GM21737 (cell line): Measurements from ENCODE around the gene CDH15.
"Not testable (repeated sequence)": the region's sequence is repeated elsewhere in the genome, so short reads cannot be mapped to it uniquely, and the experiment has no call there.

ENCODE experiments used
- ATAC-seq: cut with Tn5 transposase; IDR thresholded peaks from one replicate; pipeline ENCODE4 v1.9.1; 2021; ENCODE audit warnings: mild to moderate bottlenecking, moderate library complexity; ENCODE audit not compliant: unreplicated experiment

The CDH15 gene

DNA sequence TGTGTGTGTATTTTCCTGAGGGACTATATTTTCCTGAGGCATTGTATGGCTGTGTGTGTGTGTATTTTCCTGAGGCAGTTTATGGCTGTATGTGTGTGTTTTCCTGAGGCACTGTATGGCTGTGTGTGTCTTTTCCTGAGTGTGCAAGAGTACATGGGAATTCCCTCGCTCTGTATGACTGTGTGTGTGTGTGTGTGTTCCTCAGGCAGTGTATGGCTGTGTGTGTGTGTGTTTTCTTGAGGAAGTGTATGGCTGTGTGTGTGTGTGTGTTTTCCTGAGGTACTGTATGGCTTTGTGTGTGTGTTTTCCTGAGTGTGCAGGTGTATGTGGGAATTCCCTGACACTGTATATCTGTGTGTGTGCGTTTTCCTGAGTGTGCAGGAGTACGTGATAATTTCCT lies 50.1 kb downstream of the CDH15 start:
- ATAC-seq = no peak

DNA sequence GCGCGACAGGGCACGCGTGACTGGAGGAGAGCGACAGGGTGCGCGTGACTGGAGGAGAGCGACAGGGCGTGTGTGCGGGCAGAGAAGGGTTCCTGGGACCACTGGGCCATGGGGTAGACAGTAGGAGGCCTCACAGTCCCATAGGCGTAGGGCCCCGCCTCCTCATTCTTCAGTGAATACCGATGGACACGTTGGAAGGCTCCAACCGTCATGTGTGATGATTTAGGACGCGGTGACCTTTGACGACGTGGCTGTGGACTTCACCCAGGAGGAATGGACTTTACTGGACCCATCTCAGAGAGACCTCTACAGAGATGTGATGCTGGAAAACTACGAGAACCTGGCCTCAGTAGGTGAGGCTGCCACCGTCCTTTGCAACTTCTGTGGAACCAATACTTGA lies 51.4 kb downstream of the CDH15 start:
- no peak for ATAC-seq

DNA sequence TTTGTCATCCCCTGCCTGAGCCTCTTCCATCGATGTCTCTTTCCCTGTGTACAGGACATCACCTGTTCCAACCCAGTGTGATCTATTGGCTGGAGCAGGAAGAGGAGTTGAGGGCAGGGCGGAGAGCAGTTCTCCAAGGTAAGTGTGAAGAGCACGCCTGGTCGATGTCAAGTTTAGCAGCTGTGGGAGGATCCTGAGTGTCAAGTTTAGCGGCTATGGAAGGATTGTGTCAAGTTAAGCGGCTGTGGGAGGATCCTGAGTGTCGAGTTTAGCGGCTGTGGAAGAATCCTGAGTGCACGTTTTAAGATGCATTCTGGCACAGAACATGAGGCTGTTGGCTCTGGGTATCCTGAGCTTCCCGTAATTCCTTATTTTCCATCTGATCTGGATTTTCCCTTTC lies 53.1 kb downstream of the CDH15 start:
- no peak for ATAC-seq

DNA sequence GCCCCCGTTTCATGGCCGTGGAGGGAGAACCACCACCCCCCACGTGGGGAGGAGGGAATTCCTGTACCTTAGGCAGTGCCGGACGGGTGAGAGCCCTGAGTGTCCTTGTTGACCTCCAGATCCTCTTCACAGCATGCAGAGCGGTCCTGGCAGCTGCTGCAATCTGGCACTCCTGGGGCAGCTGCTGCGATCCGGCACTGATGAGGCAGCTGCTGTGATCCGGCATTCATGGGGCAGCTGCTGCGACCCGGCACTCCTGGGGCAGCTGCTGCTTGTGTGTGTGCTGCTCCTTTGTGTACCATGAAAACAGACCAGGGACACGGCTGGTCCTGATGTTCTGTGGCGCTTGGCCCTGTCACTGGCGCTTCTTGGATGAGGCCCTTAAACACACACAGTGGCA lies 58.7 kb downstream of the CDH15 start:
- no peak for ATAC-seq

DNA sequence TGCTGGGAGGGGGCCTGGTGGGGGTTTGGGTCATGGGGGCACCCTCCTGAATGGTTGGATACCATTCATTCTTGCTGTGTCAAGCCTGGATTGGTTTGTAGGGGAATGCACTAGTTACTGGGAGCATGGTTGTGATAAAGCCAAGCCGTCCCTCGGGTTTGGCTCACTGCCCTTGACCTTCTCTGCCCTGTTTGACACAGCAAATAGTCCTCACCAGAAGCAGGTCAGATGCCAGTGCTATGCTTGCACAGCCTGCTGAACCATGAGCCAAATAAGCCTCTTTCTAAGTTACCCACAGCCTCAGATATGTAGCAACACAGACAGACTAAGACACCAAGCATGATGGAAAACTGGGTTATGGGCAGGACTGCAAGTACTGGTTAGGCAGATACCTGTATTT lies 60.6 kb downstream of the CDH15 start:
- ATAC-seq = no peak

DNA sequence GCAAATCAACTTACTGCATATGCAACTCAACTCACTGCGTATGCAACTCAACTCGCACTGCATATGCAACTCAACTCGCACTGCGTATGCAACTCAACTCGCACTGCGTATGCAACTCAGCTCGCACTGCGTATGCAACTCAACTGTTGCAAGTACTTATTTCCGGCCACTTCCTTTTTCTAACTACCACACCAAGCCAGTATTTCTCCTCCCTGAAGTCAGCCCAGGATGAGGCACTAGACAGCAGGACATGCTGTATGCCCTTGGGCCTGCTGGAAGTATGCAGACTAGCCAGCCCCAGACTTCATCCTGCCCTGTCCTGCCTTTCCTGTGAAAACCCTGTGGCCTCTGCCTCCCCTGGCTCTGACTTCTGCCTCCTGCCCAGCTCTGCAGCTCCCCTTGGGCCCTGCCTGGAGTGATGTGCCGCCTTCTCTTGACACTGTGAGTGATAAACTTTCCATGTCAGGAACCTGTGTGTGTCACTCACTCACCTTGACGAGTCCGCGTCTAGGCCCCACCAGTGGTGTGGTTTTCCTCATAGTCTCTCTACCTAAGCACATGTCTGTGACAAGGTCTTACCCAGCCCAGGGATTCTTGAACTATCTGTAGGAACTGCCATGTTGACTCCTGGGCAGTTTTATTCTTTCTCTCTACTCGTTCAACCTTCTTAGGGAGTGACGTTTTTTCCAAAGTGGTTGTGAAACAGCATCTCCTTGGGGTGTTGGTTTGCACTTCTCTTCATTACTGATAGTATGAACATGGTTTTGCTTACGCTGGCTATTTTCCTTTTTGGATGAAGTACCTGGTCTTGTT lies 62.3 kb downstream of the CDH15 start:
- ATAC-seq = no peak

DNA sequence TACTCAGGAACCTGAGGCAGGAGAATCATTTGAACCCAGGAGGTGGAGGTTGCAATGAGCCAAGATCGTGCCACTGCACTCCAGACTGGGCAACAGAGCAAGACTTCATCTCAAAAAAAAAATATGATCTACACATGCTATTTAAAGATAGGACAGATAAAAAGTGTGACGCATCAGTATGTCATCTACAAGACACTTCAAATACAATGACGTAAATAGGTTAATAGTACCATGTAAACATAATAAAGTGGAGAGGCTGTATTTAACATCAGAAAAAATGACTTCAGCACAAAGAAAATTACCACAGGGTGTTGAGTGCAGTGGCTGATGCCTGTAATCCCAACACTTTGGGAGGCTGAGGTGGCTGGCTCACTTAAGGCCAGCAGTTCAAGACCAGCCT lies 66.2 kb downstream of the CDH15 start:
- ATAC-seq = no peak

DNA sequence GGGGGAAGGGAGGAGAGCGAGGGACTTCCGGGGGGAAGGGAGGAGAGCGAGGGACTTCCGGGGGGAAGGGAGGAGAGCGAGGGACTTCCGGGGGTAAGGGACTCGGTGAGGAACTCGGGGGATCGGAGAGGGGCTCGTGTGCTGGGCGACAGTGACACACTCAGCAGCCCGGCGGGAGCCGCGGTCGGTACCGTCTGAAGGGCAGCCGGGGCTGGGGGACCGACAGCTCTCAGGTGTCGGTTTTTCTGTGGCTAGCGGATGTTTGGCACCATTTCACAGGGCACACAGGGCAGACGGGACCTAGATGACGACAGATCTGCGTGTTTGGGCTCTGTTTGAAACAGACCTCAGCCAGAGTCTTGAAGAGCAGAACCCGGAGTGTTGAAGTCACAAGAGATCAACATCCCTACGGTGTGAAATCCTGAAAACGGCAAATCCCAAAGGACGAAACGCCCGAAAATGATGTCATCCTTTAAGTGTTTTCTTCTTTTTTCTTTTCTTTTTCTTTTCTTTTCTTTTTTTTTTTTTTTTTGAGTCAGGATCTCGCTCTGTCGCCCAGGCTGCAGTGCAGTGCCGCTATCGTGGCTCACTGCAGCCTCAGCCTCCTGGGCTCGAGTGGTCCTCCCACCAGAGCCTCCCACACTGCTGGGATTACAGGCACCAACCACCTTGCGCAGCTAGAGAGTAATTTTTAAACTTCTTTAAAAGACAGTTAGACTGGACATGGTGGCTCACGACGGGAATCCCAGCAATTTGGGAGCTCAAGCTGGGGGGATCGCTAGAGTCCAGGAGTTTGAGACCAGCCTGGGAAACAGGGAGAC lies 69.8 kb downstream of the CDH15 start:
- peak; percentile 63 for ATAC-seq

DNA sequence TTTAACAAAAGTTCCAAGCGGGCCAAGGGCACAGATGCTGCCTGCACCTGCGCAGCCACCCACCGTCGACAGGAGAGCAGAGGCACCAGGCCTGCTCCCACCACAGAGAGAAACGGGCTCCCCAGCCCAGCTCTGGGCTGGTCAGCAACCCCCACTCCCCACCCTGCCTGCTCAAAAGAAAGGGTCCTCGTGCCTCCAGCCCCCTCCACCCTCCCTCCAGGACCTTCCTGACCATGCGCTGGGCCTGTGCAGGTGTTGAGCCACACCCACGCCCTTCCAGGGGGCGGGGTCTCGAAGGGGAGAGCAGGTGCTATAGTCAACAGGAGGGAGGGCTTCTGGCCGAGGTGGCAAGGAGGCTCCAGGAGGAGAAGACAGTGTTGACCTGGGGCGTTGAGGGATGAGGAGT lies 71.2 kb downstream of the CDH15 start:
- ATAC-seq = no peak

DNA sequence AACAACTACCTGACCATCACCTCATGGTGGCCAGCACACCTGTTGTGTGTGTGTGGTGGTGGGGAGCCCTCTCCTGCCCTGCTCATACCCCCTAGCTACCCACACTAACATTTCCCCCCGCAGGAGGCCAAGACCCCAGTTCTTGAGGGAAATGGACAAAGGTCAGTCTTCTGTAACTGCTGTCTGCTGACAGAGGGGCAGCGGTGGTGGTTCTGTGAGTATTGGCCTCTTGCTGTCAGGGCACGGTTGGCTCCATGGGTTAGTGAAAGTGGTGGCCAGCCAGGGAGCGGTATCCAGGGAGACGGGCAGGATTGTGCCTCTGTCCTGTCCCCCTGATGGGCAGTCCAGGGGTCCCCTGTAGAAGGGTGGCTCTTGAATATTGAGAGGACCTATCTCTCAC lies 72.1 kb downstream of the CDH15 start:
- ATAC-seq = no peak

DNA sequence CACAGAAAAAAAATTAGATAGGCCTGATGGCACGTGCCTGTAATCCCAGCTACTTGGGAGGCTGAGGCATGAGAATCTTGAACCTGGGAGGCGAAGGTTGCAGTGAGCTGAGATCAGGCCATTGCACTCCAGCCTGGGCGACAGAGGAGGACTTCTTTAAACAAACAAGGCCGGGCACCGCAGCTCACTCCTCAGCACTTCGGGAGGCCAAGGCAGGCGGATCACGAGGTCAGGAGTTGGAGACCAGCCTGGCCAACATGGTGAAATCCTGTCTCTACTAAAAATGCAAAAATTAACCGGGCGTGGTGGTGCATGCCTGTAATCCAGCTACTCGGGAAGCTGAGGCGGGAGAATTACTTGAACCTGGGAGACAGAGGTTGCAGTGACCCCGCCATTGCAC lies 72.7 kb downstream of the CDH15 start:
- not testable (repeated sequence) for ATAC-seq

DNA sequence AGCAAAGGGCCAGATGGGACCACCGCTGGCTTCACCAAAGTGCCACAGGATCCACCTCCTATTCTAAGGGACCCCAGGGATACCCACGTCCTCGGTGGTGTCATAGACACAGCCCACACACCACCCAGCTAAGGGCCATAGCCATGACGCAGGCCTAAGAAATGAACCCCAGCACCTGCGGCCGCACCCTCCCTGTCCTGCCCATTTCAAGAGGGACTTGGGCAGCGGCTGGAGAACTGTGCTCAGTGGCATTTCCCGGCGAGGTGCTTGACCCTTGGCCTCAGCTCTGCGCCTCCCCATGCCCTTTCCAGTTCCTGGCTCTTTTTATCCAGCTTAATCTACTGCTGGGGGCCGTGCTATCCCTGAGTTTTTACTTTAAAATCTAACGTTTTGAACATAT lies 73.2 kb downstream of the CDH15 start:
- no peak for ATAC-seq
